Duodenal mucosa (tissue), 2 donors: ENCODE measurements around the gene COX7A1.
A peak's percentile ranks its signal among the peaks of the same experiment; 100 is the strongest.

Source experiments
- H3K27ac ChIP-seq: one replicate; pipeline ENCODE4 v1.7.0; 2013; ENCODE audit warnings: low read depth, low read length
- H3K27me3 ChIP-seq, 2 donors: one replicate each; pipeline ENCODE4 v1.7.0; 2013; ENCODE audit warnings: low read length in 2 of 2, control low read depth in 1 of 2; ENCODE audit not compliant: insufficient read depth in 2 of 2, control insufficient read depth in 1 of 2
- H3K36me3 ChIP-seq, 2 donors: one replicate each; pipeline ENCODE4 v1.7.0; 2013; ENCODE audit warnings: low read length in 2 of 2, control low read depth in 1 of 2; ENCODE audit not compliant: insufficient read depth in 2 of 2, control insufficient read depth in 1 of 2
- H3K4me1 ChIP-seq, 2 donors: one replicate each; pipeline ENCODE4 v1.7.0; 2013; ENCODE audit warnings: low read length in 2 of 2, control low read depth in 1 of 2; ENCODE audit not compliant: insufficient read depth in 2 of 2, control insufficient read depth in 1 of 2
- H3K4me3 ChIP-seq, 2 donors: one replicate each; pipeline ENCODE4 v1.7.0; 2013; ENCODE audit warnings: low read length in 2 of 2, low read depth in 1 of 2
- H3K9ac ChIP-seq, 2 donors: one replicate each; pipeline ENCODE4 v1.7.0; 2013; ENCODE audit warnings: low read length in 2 of 2, low read depth in 1 of 2
- H3K9me3 ChIP-seq, 2 donors: one replicate each; pipeline ENCODE4 v1.7.0; 2013; ENCODE audit warnings: low read length in 2 of 2, control low read depth in 1 of 2; ENCODE audit not compliant: control insufficient read depth in 1 of 2

Gene COX7A1

DNA sequence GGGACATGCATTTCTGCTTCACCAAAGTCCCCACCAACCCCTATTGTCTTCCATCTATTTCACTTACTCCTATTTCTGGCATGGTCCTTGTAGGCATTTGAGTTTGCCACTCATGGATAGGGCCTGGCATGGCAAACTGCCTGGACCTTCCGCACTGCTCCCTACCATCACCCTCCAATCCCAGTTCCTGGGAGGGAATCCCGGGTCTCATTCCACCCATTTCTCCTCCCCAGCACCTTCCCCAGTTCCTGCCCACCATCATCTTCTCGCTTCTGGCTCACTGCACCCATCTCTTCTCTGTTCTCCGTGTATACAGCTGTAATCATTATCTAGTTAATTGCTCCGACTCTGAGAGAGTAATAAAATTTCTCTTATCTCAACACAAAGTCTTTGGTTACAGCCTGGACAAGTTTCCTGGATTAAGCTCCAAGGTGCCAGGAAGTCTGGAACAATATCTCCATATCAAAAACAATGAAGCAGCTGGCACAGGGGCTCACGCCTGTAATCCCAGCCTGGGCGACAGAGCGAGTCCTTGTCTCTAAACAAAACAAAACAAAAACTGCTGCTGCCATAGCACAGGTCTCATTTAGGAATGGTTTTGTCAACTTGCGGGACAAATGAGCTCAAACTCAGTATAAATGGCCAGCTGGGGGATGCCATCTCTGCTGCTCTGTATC lies 17.0 kb upstream of the COX7A1 start:
- H3K36me3 ChIP-seq: no peaks in the 10 kb centered on the region
- H3K27me3 ChIP-seq: no peaks in the 10 kb centered on the region
- peaks cover 4 to 15% of the 10 kb centered on the region in 2 donors for H3K4me1 ChIP-seq
- H3K9ac ChIP-seq: no peak overlapping the region
- H3K4me3 ChIP-seq: peak overlapping the region; percentile 28 to 29
- H3K27ac ChIP-seq: peak overlapping the region; percentile 56
- H3K9me3 ChIP-seq: no peaks in the 10 kb centered on the region

DNA sequence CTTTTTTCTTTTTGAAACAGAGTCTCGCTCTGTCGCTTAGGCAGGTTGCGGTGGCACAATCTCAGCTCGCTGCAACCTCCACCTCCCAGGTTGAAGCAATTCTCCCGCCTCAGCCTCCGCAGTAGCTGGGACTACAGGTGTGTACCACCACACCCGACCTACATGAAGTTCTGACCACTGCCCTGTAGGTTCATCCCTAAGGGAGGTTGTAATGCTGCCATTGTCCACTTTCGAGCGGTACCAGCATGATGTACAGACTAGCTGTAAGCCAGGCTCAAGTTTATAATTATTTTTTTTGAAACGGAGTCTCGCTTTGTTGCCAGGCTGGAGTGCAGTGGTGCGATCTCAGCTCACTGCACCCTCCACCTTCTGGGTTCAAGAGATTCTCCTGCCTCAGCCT lies 11.6 kb upstream of the COX7A1 start:
- no peak overlapping the region for H3K4me3 ChIP-seq
- H3K9me3 ChIP-seq: no peaks in the 10 kb centered on the region
- no peaks in the 10 kb centered on the region for H3K27me3 ChIP-seq
- H3K36me3 ChIP-seq: peaks cover 0 to 5% of the 10 kb centered on the region in 2 donors
- H3K27ac ChIP-seq: no peak overlapping the region
- peaks cover under 1 to 2% of the 10 kb centered on the region in 2 donors for H3K4me1 ChIP-seq
- H3K9ac ChIP-seq: no peak overlapping the region

DNA sequence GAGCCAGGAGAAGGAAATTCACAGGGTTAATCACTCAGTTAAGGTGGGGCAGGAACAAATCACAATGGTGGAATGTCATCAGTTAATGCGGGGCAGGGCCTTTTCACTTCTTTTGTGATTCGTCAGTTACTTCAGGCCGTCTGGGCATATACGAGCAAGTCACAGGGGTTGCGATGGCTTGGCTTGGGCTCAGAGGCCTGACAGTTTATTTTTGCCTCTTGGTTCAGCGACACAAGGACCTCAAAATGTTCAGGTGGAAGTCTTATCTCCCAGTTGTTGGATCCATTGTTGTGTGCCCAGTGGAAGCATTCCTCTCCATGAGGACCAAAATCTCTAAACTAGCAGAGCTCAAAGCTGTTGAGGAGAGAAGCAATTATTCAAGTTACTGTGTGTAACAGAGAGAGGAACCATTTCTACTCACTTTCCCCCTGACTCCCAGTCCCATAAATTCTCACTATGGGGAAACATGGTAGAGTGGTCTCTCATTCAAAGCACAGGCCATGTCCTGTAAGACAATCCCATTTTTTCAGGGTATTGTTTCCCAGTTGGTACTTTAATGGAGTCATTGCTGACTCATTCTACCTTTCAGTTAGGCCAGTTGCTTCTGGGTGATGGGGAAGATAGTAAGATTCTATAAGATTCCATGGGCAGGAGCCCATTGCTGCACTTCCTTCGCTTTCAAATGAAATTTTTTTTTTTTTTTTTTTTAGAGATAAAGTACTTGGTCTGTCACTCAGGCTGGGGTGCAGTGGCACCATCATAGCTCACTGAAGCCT lies 8.8 kb upstream of the COX7A1 start:
- Histone ChIP-seq H3K27ac (no peak overlapping the region), H3K36me3 (peaks cover 0 to 5% of the 10 kb centered on the region in 2 donors), H3K27me3 (no peaks in the 10 kb centered on the region), H3K9me3 (no peaks in the 10 kb centered on the region), H3K9ac (no peak overlapping the region), H3K4me1 (no peaks in the 10 kb centered on the region), H3K4me3 (no peak overlapping the region)

DNA sequence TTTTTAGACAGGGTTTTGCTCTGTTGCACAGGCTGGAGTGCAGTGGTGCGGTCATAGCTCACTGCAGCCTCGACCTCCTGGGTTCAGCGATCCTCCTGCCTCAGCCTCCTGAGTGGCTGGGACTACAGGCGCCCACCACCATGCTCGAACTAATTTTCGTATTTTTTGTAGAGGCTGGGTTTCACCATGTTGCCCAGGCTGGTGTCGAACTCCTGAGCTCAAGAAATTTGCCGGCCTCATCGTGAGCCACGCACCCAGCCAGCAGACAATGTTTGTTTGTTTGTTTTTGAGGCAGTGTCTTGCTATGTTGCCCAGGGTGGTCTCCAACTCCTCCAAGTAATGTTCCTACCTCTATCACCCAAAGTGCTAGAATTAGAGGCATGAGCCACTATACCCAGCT lies 879 bp upstream of the COX7A1 start:
- Histone ChIP-seq H3K9ac (no peak overlapping the region), H3K27me3 (no peaks in the 10 kb centered on the region), H3K27ac (no peak overlapping the region), H3K4me1 (no peaks in the 10 kb centered on the region), H3K4me3 (no peak overlapping the region), H3K36me3 (peaks cover 19 to 29% of the 10 kb centered on the region in 2 donors), H3K9me3 (no peaks in the 10 kb centered on the region)

DNA sequence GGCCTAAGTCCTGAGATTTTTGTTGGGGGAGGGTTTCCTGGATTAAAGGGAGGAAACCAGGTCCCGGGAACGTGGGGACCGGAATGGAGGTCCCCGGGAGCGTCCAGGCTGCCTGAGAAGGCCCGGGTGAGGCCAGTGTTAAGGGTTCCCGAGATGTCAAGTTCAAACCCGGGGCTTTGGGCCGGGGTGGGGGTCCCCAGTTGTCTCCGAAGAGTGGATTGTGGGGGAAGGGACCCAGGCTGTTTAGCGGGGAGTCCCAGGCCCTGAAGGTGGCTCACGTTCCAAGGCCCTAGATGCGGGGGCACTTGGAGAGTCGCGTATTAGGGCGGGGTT lies 262 bp downstream of the COX7A1 start:
- Histone ChIP-seq H3K9ac (peak overlapping the region in 1 of 2 donors; percentile 39), H3K27ac (peak overlapping the region; percentile 85), H3K36me3 (peaks cover 19 to 39% of the 10 kb centered on the region in 2 donors), H3K4me3 (peak overlapping the region; percentile 32 to 35), H3K9me3 (no peaks in the 10 kb centered on the region), H3K4me1 (no peaks in the 10 kb centered on the region), H3K27me3 (no peaks in the 10 kb centered on the region)

GRCh38 chr19:36151144-36152018 lies 866 bp downstream of the COX7A1 start:
- H3K9ac ChIP-seq: peak overlapping the region in 1 of 2 donors; percentile 39

DNA sequence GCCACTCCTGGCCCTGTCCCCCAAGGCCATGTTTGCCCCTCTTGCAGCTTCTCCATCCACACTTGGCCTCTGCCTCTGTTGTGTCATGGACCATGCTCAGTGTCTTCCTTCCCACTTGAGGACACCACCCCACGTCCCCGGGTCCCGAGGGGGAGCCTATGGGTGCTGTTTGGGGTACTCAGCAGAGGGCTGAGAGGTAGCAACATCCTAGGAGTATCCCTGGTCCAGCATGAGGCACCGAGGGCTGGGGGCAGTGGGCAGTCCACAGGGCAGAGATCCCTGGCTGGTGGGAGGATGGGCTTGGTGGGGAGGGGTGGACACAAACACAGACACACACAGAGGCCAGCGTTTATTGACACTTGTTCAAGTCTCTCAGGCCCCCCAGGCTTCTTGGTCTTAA lies 1.7 kb downstream of the COX7A1 start:
- Histone ChIP-seq H3K27me3 (no peaks in the 10 kb centered on the region), H3K4me1 (no peaks in the 10 kb centered on the region), H3K27ac (peak overlapping the region; percentile 50), H3K4me3 (no peak overlapping the region), H3K9ac (no peak overlapping the region), H3K36me3 (peaks cover 26 to 53% of the 10 kb centered on the region in 2 donors), H3K9me3 (no peaks in the 10 kb centered on the region)

More at GRCh38 chr19:36151144-36152018, 866 bp downstream of the COX7A1 start:
- Histone ChIP-seq H3K27me3 (no peaks in the 10 kb centered on the region), H3K4me1 (no peaks in the 10 kb centered on the region), H3K9me3 (no peaks in the 10 kb centered on the region), H3K27ac (peak overlapping the region; percentile 85), H3K4me3 (peak overlapping the region; percentile 15 to 32), H3K36me3 (peaks cover 19 to 45% of the 10 kb centered on the region in 2 donors)

GRCh38 chr19:36149673-36150406 lies 2.4 kb downstream of the COX7A1 start:
- H3K4me3 ChIP-seq: no peak overlapping the region
- no peak overlapping the region for H3K9ac ChIP-seq
- no peaks in the 10 kb centered on the region for H3K4me1 ChIP-seq
- peaks cover 30 to 60% of the 10 kb centered on the region in 2 donors for H3K36me3 ChIP-seq
- H3K9me3 ChIP-seq: no peaks in the 10 kb centered on the region
- no peaks in the 10 kb centered on the region for H3K27me3 ChIP-seq
- H3K27ac ChIP-seq: no peak overlapping the region

GRCh38 chr19:36144624-36145023 lies 7.6 kb downstream of the COX7A1 start:
- Histone ChIP-seq H3K27me3 (no peaks in the 10 kb centered on the region), H3K9ac (no peak overlapping the region), H3K4me3 (no peak overlapping the region), H3K4me1 (peaks cover 6 to 8% of the 10 kb centered on the region in 2 donors), H3K27ac (no peak overlapping the region), H3K36me3 (peaks cover 34 to 68% of the 10 kb centered on the region in 2 donors), H3K9me3 (no peaks in the 10 kb centered on the region)
